ENCODE data around the gene SAMD11.
"Not testable (repeated sequence)": the region's sequence is repeated elsewhere in the genome, so short reads cannot be mapped to it uniquely, and the experiment has no call there.

The SAMD11 gene

GRCh38 chr1:974293-974640, 50.5 kb downstream of the SAMD11 start:
- TF ChIP-seq TAF1 (IDR thresholded peaks at IDR 0.05; ENCODE audit: low read depth, low read length) = no peak
- TF ChIP-seq PAX5 (IDR thresholded peaks at IDR 0.05; ENCODE audit: insufficient read depth, low read length, severe bottlenecking) = no peak
- TF ChIP-seq POLR2A (IDR thresholded peaks at IDR 0.05; ENCODE audit: low read depth, low read length) = no peak
- TF ChIP-seq POU2F2 (IDR thresholded peaks at IDR 0.05; ENCODE audit: low read depth, low read length) = no peak
- no peak for TF ChIP-seq POLR2AphosphoS5 (IDR thresholded peaks at IDR 0.05; ENCODE audit: low read depth, low read length)
- no peak for TF ChIP-seq SPI1 (IDR thresholded peaks at IDR 0.05; ENCODE audit: low read depth, low read length)
- DNase-seq (ENCODE audit: insufficient read length, low spot score) = no peak
- FAIRE-seq = no peak

GRCh38 chr1:974687-975328, 51.1 kb downstream of the SAMD11 start:
- FAIRE-seq = no peak
- no peak for TF ChIP-seq TAF1 (IDR thresholded peaks at IDR 0.05; ENCODE audit: low read depth, low read length)
- TF ChIP-seq POLR2AphosphoS5 (IDR thresholded peaks at IDR 0.05; ENCODE audit: low read depth, low read length) = no peak
- no peak for TF ChIP-seq PAX5 (IDR thresholded peaks at IDR 0.05; ENCODE audit: insufficient read depth, low read length, severe bottlenecking)
- TF ChIP-seq POU2F2 (IDR thresholded peaks at IDR 0.05; ENCODE audit: low read depth, low read length) = no peak
- no peak for TF ChIP-seq SPI1 (IDR thresholded peaks at IDR 0.05; ENCODE audit: low read depth, low read length)
- no peak for TF ChIP-seq POLR2A (IDR thresholded peaks at IDR 0.05; ENCODE audit: low read depth, low read length)
- DNase-seq (ENCODE audit: insufficient read length, low spot score) = no peak

- FAIRE-seq (no peak), DNase-seq (ENCODE audit: insufficient read length, low spot score) (no peak)
- TF ChIP-seq PAX5 (IDR thresholded peaks at IDR 0.05; ENCODE audit: insufficient read depth, low read length, severe bottlenecking) (no peak), TAF1 (IDR thresholded peaks at IDR 0.05; ENCODE audit: low read depth, low read length) (no peak), POU2F2 (IDR thresholded peaks at IDR 0.05; ENCODE audit: low read depth, low read length) (no peak), POLR2A (IDR thresholded peaks at IDR 0.05; ENCODE audit: low read depth, low read length) (no peak), POLR2AphosphoS5 (IDR thresholded peaks at IDR 0.05; ENCODE audit: low read depth, low read length) (no peak), SPI1 (IDR thresholded peaks at IDR 0.05; ENCODE audit: low read depth, low read length) (no peak)
These were observed 51.6 kb downstream of the SAMD11 start for GRCh38 chr1:975365-975764.

- DNase-seq (ENCODE audit: insufficient read length, low spot score) (peak; percentile 79), FAIRE-seq (peak; percentile 76)
- TF ChIP-seq SPI1 (IDR thresholded peaks at IDR 0.05; ENCODE audit: low read depth, low read length) (no peak), POU2F2 (IDR thresholded peaks at IDR 0.05; ENCODE audit: low read depth, low read length) (no peak), PAX5 (IDR thresholded peaks at IDR 0.05; ENCODE audit: insufficient read depth, low read length, severe bottlenecking) (no peak), TAF1 (IDR thresholded peaks at IDR 0.05; ENCODE audit: low read depth, low read length) (no peak), POLR2A (IDR thresholded peaks at IDR 0.05; ENCODE audit: low read depth, low read length) (no peak), POLR2AphosphoS5 (IDR thresholded peaks at IDR 0.05; ENCODE audit: low read depth, low read length) (no peak)
These were observed 52.4 kb downstream of the SAMD11 start for GRCh38 chr1:975896-976683.

GRCh38 chr1:976791-977190, 53.1 kb downstream of the SAMD11 start:
- DNase-seq (ENCODE audit: insufficient read length, low spot score); FAIRE-seq: not testable (repeated sequence)

- FAIRE-seq (no peak), DNase-seq (ENCODE audit: insufficient read length, low spot score) (no peak)
- TF ChIP-seq SPI1 (IDR thresholded peaks at IDR 0.05; ENCODE audit: low read depth, low read length) (no peak), POLR2A (IDR thresholded peaks at IDR 0.05; ENCODE audit: low read depth, low read length) (no peak), POU2F2 (IDR thresholded peaks at IDR 0.05; ENCODE audit: low read depth, low read length) (no peak), POLR2AphosphoS5 (IDR thresholded peaks at IDR 0.05; ENCODE audit: low read depth, low read length) (no peak), PAX5 (IDR thresholded peaks at IDR 0.05; ENCODE audit: insufficient read depth, low read length, severe bottlenecking) (no peak), TAF1 (IDR thresholded peaks at IDR 0.05; ENCODE audit: low read depth, low read length) (no peak)
These were observed 54.5 kb downstream of the SAMD11 start for GRCh38 chr1:978069-978834.

GRCh38 chr1:978835-979743, 55.4 kb downstream of the SAMD11 start:
- TF ChIP-seq PAX5 (IDR thresholded peaks at IDR 0.05; ENCODE audit: insufficient read depth, low read length, severe bottlenecking) (no peak), TAF1 (IDR thresholded peaks at IDR 0.05; ENCODE audit: low read depth, low read length) (no peak), POU2F2 (IDR thresholded peaks at IDR 0.05; ENCODE audit: low read depth, low read length) (no peak), POLR2A (IDR thresholded peaks at IDR 0.05; ENCODE audit: low read depth, low read length) (no peak), SPI1 (IDR thresholded peaks at IDR 0.05; ENCODE audit: low read depth, low read length) (no peak), POLR2AphosphoS5 (IDR thresholded peaks at IDR 0.05; ENCODE audit: low read depth, low read length) (no peak)
- FAIRE-seq = no peak
- no peak for DNase-seq (ENCODE audit: insufficient read length, low spot score)

- TF ChIP-seq POU2F2 (IDR thresholded peaks at IDR 0.05; ENCODE audit: low read depth, low read length) (no peak), TAF1 (IDR thresholded peaks at IDR 0.05; ENCODE audit: low read depth, low read length) (no peak), POLR2AphosphoS5 (IDR thresholded peaks at IDR 0.05; ENCODE audit: low read depth, low read length) (no peak), PAX5 (IDR thresholded peaks at IDR 0.05; ENCODE audit: insufficient read depth, low read length, severe bottlenecking) (no peak), POLR2A (IDR thresholded peaks at IDR 0.05; ENCODE audit: low read depth, low read length) (no peak), SPI1 (IDR thresholded peaks at IDR 0.05; ENCODE audit: low read depth, low read length) (no peak)
- no peak for FAIRE-seq
These were observed 56.0 kb downstream of the SAMD11 start for GRCh38 chr1:979744-980072.

More at GRCh38 chr1:979744-980072, 56.0 kb downstream of the SAMD11 start:
- no peak for DNase-seq (ENCODE audit: insufficient read length, low spot score)
